ENCODE results near the gene TSPAN1. TPM values are rescaled to one million over a fixed set of nuclear protein-coding genes. Genes with fewer than 3 reads are reported as not detected.

The TSPAN1 gene
- total and polyA plus RNA-seq, 2 of the 13 experiments (the other 11 are each of a cell fraction or from before 2014, with no cell fraction given) = 1.7 to 2.9 TPM

DNA sequence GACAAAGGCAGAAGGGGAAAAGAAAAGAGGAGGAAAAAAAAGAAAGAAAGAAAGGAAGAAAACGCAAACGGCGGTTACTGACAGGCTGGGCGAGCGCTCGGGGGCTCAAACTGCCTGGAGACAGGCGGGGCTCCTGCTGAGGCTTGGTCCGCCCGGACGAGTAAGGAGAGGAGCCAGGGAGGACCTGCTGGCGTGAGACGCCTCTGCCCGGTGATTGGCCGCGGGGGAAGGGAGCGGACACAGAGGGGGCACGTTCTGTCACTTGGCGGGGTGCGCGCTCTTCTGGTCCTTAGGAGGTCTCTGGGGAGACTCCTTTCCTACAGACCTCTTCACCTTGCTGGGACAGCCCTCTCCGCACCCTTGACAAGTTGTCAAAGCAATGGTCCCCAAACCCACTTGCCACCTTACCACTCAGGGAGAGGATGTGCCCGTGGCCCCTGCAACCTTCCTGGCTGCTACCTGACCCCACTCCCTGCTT, 41.7 kb upstream of the TSPAN1 start (continued):
- TF ChIP-seq, protein P1, sequence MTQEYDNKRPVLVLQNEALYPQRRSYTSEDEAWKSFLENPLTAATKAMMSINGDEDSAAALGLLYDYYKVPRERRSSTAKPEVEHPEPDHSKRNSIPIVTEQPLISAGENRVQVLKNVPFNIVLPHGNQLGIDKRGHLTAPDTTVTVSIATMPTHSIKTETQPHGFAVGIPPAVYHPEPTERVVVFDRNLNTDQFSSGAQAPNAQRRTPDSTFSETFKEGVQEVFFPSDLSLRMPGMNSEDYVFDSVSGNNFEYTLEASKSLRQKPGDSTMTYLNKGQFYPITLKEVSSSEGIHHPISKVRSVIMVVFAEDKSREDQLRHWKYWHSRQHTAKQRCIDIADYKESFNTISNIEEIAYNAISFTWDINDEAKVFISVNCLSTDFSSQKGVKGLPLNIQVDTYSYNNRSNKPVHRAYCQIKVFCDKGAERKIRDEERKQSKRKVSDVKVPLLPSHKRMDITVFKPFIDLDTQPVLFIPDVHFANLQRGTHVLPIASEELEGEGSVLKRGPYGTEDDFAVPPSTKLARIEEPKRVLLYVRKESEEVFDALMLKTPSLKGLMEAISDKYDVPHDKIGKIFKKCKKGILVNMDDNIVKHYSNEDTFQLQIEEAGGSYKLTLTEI (CRISPR knock-in tag; conservative IDR thresholded peaks at IDR 0.05) = no peak
- TF ChIP-seq PHF8 (CRISPR knock-in tag; IDR thresholded peaks at IDR 0.05) (peak; percentile 54; the same call in 1 of the 2 replicates), ZNF879 (CRISPR knock-in tag; IDR thresholded peaks at IDR 0.05) (no peak), TMF1 (CRISPR knock-in tag; IDR thresholded peaks at IDR 0.05; ENCODE audit: low read depth) (no peak), AGO2 (optimal IDR thresholded peaks at IDR 0.05; ENCODE audit: low read depth, low read length) (no peak), ZNF563 (CRISPR knock-in tag; IDR thresholded peaks at IDR 0.05) (no peak), EHMT2 (IDR thresholded peaks at IDR 0.05; ENCODE audit: borderline replicate concordance, low read depth, low read length) (no peak), ZNF335 (CRISPR knock-in tag; IDR thresholded peaks at IDR 0.05) (no peak), ZNF10 (CRISPR knock-in tag; IDR thresholded peaks at IDR 0.05; ENCODE audit: borderline replicate concordance, low read depth) (no peak), ZNF652 (CRISPR knock-in tag; IDR thresholded peaks at IDR 0.05; ENCODE audit: borderline replicate concordance, low read depth) (no peak), GABPB1 (CRISPR knock-in tag; IDR thresholded peaks at IDR 0.05) (no peak), ZNF781 (CRISPR knock-in tag; IDR thresholded peaks at IDR 0.05; ENCODE audit: borderline replicate concordance, not compliant biosample characterization) (no peak), FOXM1 (CRISPR knock-in tag; IDR thresholded peaks at IDR 0.05) (no peak), GABPA (IDR thresholded peaks at IDR 0.05; ENCODE audit: low read depth, low read length) (no peak), GABPA (CRISPR knock-in tag; IDR thresholded peaks at IDR 0.05; ENCODE audit: low read depth) (no peak), RFXANK (CRISPR knock-in tag; IDR thresholded peaks at IDR 0.05) (no peak), ZNF547 (CRISPR knock-in tag; IDR thresholded peaks at IDR 0.05) (no peak), ZNF274 (CRISPR knock-in tag; IDR thresholded peaks at IDR 0.05) (no peak), SP5 (CRISPR knock-in tag; IDR thresholded peaks at IDR 0.05; ENCODE audit: borderline replicate concordance, low read depth) (no peak), PITX1 (CRISPR knock-in tag; IDR thresholded peaks at IDR 0.05) (no peak), RFXAP (CRISPR knock-in tag; IDR thresholded peaks at IDR 0.05; ENCODE audit: borderline replicate concordance) (peak; percentile 98; the same call in 1 of the 2 replicates)
- TF ChIP-seq, protein P2, sequence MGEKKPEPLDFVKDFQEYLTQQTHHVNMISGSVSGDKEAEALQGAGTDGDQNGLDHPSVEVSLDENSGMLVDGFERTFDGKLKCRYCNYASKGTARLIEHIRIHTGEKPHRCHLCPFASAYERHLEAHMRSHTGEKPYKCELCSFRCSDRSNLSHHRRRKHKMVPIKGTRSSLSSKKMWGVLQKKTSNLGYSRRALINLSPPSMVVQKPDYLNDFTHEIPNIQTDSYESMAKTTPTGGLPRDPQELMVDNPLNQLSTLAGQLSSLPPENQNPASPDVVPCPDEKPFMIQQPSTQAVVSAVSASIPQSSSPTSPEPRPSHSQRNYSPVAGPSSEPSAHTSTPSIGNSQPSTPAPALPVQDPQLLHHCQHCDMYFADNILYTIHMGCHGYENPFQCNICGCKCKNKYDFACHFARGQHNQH (CRISPR knock-in tag; IDR thresholded peaks at IDR 0.05) = no peak
- TF ChIP-seq, protein P3, sequence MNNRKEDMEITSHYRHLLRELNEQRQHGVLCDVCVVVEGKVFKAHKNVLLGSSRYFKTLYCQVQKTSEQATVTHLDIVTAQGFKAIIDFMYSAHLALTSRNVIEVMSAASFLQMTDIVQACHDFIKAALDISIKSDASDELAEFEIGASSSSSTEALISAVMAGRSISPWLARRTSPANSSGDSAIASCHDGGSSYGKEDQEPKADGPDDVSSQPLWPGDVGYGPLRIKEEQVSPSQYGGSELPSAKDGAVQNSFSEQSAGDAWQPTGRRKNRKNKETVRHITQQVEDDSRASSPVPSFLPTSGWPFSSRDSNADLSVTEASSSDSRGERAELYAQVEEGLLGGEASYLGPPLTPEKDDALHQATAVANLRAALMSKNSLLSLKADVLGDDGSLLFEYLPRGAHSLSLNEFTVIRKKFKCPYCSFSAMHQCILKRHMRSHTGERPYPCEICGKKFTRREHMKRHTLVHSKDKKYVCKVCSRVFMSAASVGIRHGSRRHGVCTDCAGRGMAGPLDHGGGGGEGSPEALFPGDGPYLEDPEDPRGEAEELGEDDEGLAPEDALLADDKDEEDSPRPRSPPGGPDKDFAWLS (CRISPR knock-in tag; IDR thresholded peaks at IDR 0.05; ENCODE audit: borderline replicate concordance) = no peak
- TF ChIP-seq, protein P4, sequence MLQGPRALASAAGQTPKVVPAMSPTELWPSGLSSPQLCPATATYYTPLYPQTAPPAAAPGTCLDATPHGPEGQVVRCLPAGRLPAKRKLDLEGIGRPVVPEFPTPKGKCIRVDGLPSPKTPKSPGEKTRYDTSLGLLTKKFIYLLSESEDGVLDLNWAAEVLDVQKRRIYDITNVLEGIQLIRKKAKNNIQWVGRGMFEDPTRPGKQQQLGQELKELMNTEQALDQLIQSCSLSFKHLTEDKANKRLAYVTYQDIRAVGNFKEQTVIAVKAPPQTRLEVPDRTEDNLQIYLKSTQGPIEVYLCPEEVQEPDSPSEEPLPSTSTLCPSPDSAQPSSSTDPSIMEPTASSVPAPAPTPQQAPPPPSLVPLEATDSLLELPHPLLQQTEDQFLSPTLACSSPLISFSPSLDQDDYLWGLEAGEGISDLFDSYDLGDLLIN (CRISPR knock-in tag; IDR thresholded peaks at IDR 0.05; ENCODE audit: borderline replicate concordance) = no peak
- TF ChIP-seq, protein P5, sequence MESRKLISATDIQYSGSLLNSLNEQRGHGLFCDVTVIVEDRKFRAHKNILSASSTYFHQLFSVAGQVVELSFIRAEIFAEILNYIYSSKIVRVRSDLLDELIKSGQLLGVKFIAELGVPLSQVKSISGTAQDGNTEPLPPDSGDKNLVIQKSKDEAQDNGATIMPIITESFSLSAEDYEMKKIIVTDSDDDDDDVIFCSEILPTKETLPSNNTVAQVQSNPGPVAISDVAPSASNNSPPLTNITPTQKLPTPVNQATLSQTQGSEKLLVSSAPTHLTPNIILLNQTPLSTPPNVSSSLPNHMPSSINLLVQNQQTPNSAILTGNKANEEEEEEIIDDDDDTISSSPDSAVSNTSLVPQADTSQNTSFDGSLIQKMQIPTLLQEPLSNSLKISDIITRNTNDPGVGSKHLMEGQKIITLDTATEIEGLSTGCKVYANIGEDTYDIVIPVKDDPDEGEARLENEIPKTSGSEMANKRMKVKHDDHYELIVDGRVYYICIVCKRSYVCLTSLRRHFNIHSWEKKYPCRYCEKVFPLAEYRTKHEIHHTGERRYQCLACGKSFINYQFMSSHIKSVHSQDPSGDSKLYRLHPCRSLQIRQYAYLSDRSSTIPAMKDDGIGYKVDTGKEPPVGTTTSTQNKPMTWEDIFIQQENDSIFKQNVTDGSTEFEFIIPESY (CRISPR knock-in tag; IDR thresholded peaks at IDR 0.05) = no peak

All from HepG2 (cell line).